ENCODE measurements around the gene SDCCAG8. TPM values are rescaled to one million over a fixed set of nuclear protein-coding genes. Genes with fewer than 3 reads are reported as not detected.

Gene SDCCAG8
- total and polyA plus RNA-seq, 4 donors: 25.4 to 96.7 (median 48.2) TPM

DNA sequence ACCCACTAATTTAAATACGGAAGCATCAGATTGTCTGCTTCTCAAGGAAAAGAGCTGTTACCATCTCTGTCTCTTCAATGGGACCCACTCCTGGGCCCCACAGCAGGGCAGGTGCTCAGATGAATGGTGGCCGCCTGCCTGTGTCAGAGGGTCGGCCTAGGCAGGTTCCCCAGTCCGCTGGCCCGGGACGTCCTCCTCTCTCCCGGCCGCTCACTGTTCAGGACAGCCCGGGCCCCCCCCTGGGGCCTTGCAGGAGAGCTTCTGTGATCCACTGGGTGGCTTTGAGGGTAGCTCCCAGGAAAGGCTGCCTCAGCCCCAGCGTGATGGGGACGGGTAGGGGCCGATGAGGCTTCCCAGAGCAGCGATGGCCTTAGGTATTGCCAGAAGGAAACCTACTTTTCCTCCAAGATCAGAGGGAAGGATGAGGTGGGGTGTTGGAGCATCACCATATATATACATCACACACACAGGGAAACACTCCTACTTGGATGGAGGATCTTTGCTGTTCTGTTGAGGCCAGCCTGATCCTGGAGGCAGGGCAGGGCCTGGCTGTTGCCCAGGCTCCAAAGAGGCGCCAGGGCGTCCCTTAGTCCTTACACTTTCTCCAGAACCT, 231.3 kb downstream of the SDCCAG8 start:
- no peak overlapping the region for H3K9ac ChIP-seq (ENCODE audit: insufficient read depth in 1 of 2, low read length in 2 of 2)
- H3K9me3 ChIP-seq (ENCODE audit: control insufficient read depth in 4 of 4, insufficient read depth in 3 of 4, low read length in 3 of 4): no peaks in the 10 kb centered on the region
- H3K4me1 ChIP-seq (ENCODE audit: control insufficient read depth in 5 of 5, insufficient read depth in 5 of 5, low read length in 5 of 5): peaks cover 0 to 13% (median 5%) of the 10 kb centered on the region in 5 donors
- ATAC-seq (ENCODE audit: insufficient read depth, low FRiP score) (no peak), DNase-seq (no peak)
- H3K4me3 ChIP-seq: no peak overlapping the region
- 94 to 97% methylated on average over 15 of the region's 15 CpGs for WGBS, 2 donors
- peaks cover 0 to 16% (median 3%) of the 10 kb centered on the region in 4 donors for H3K36me3 ChIP-seq (ENCODE audit: control insufficient read depth in 4 of 4, insufficient read depth in 4 of 4, low read length in 4 of 4)
- TF ChIP-seq, protein P1, sequence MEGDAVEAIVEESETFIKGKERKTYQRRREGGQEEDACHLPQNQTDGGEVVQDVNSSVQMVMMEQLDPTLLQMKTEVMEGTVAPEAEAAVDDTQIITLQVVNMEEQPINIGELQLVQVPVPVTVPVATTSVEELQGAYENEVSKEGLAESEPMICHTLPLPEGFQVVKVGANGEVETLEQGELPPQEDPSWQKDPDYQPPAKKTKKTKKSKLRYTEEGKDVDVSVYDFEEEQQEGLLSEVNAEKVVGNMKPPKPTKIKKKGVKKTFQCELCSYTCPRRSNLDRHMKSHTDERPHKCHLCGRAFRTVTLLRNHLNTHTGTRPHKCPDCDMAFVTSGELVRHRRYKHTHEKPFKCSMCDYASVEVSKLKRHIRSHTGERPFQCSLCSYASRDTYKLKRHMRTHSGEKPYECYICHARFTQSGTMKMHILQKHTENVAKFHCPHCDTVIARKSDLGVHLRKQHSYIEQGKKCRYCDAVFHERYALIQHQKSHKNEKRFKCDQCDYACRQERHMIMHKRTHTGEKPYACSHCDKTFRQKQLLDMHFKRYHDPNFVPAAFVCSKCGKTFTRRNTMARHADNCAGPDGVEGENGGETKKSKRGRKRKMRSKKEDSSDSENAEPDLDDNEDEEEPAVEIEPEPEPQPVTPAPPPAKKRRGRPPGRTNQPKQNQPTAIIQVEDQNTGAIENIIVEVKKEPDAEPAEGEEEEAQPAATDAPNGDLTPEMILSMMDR (IDR thresholded peaks at IDR 0.05; ENCODE audit: control extremely low read depth, extremely low read depth): no peak
- H3K27ac ChIP-seq (ENCODE audit: low read depth in 1 of 2, low read length in 1 of 2): no peak overlapping the region
- H3K27me3 ChIP-seq (ENCODE audit: control insufficient read depth in 3 of 3, insufficient read depth in 3 of 3, low read length in 2 of 3): no peaks in the 10 kb centered on the region

DNA sequence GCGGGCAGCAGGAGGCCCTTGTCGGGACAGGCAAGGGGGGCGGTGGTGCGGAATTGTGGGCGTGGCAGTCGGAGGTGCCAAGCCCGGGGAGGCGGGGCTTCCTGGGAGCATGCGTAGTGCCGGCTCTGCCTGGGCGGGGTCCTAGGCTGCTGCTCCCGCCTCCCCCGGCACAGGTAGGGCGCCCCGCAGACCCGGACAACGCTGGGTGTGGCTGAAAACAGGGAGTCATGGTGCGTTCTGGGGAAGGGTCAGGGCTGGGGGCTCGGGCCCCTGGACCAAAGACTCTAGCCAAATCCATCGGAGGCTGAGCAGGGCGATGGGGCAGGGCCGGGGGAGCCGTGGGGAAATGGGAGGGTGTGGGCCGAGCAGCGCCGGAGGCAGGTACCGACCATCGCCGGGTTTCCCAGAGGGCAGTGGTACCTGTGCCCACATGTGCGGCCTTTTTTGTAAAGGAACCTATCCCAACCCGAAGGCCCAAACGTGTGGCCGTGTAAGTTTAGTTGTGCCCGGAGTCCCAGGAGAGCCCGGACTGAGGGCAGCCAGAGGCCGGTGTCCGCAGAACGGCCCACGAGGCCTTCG, 231.9 kb downstream of the SDCCAG8 start:
- TF ChIP-seq, protein P1 (IDR thresholded peaks at IDR 0.05; ENCODE audit: control extremely low read depth, extremely low read depth): no peak
- Histone ChIP-seq H3K4me1 (ENCODE audit: control insufficient read depth in 5 of 5, insufficient read depth in 5 of 5, low read length in 5 of 5) (peaks cover 0 to 7% (median under 1%) of the 10 kb centered on the region in 5 donors), H3K9me3 (ENCODE audit: control insufficient read depth in 4 of 4, insufficient read depth in 3 of 4, low read length in 3 of 4) (no peaks in the 10 kb centered on the region), H3K36me3 (ENCODE audit: control insufficient read depth in 4 of 4, insufficient read depth in 4 of 4, low read length in 4 of 4) (peaks cover 0 to 16% (median 3%) of the 10 kb centered on the region in 4 donors), H3K27ac (ENCODE audit: low read depth in 1 of 2, low read length in 1 of 2) (no peak overlapping the region), H3K27me3 (ENCODE audit: control insufficient read depth in 3 of 3, insufficient read depth in 3 of 3, low read length in 2 of 3) (no peaks in the 10 kb centered on the region), H3K9ac (ENCODE audit: insufficient read depth in 1 of 2, low read length in 2 of 2) (no peak overlapping the region), H3K4me3 (no peak overlapping the region)
- peak; percentile 29 to 46 (median 35) for DNase-seq
- 87 to 91% methylated on average over 37 to 40 of the region's 40 CpGs for WGBS, 2 donors
- no peak for ATAC-seq (ENCODE audit: insufficient read depth, low FRiP score)

DNA sequence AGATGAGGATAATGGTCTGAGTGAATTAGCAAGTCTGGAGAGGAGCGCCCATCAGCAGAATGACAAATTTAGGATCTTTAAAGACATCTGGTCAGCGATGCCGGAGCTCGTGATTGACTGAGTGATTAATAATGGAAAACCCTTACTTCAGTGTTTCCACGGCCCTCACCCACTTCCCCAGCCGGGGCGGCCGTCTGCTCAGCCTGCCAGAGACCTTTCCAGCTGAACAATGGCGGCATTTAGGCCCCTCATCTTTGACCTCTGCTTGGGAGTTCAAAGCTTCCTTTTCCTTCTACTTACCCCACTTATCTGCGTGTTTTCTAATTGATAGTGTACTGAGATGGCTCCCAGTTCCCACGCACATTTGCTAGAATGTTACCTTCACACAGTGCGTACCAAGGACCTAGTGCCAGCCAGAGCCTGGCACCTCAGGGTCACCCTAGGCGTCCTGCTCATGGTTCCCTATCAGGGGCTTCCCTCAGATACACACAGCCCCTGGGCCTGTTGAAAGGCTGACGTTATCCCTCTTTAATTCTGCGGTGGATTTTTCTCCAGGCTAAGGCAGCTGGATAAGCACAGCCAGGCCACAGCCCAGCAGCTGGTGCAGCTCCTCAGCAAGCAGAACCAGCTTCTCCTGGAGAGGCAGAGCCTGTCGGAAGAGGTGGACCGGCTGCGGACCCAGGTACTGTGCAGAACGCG, 232.8 kb downstream of the SDCCAG8 start:
- WGBS, 2 donors: 92 to 96% methylated on average over 20 of the region's 20 CpGs
- ATAC-seq (ENCODE audit: insufficient read depth, low FRiP score): no peak

More for the DNA sequence above, 232.8 kb downstream of the SDCCAG8 start:
- Histone ChIP-seq H3K9ac (ENCODE audit: insufficient read depth in 1 of 2, low read length in 2 of 2) (no peak overlapping the region), H3K4me1 (ENCODE audit: control insufficient read depth in 5 of 5, insufficient read depth in 5 of 5, low read length in 5 of 5) (no peaks in the 10 kb centered on the region), H3K4me3 (no peak overlapping the region), H3K27ac (ENCODE audit: low read depth in 1 of 2, low read length in 1 of 2) (no peak overlapping the region), H3K27me3 (ENCODE audit: control insufficient read depth in 3 of 3, insufficient read depth in 3 of 3, low read length in 2 of 3) (no peaks in the 10 kb centered on the region), H3K36me3 (ENCODE audit: control insufficient read depth in 4 of 4, insufficient read depth in 4 of 4, low read length in 4 of 4) (peaks cover 0 to 16% (median 3%) of the 10 kb centered on the region in 4 donors), H3K9me3 (ENCODE audit: control insufficient read depth in 4 of 4, insufficient read depth in 3 of 4, low read length in 3 of 4) (no peaks in the 10 kb centered on the region)
- TF ChIP-seq, protein P1 (IDR thresholded peaks at IDR 0.05; ENCODE audit: control extremely low read depth, extremely low read depth): no peak
- DNase-seq: no peak
